ENCODE measurements around the gene HOXC12. TPM values are rescaled to one million over a fixed set of nuclear protein-coding genes. Genes with fewer than 3 reads are reported as not detected.

HOXC12 gene
- total RNA-seq, 1 donor from 2014 or later, result not detected

- DNase-seq (ENCODE audit: low read depth, low spot score), result no peak
These were observed 28.9 kb downstream of the HOXC12 start for GRCh38 chr12:53983568-53983949.

DNA sequence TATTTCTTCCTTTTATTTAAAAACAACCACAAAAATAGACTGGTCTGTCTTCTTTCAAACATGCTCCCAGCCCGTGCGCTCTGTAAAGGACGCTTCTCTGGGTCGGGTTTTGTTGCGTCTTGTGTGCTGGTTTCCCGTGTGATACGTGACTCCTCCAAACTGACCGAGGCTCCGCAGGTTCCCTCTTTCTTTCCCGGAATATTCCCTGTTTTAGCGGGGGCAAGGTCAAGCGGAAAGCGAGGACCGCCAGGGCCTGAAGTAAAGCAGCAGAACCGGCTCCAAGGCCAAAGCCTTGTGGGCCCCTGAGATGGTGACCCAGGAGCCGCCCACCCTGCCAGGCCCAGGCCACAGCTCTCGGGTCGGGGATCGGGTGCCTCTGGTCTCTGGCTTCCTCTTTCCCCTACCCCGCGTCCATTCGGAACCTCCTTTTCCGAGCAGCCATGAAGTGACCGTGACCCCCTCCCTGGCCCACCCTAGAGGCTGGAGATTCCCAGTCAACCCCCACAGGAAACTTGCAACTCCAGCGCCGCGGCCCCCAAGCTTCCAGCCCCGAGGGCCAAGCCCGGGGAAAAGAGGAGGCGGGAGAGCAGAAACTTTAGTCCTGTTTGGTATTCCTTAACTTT lies 29.4 kb downstream of the HOXC12 start:
- no peak for DNase-seq (ENCODE audit: low read depth, low spot score)

DNA sequence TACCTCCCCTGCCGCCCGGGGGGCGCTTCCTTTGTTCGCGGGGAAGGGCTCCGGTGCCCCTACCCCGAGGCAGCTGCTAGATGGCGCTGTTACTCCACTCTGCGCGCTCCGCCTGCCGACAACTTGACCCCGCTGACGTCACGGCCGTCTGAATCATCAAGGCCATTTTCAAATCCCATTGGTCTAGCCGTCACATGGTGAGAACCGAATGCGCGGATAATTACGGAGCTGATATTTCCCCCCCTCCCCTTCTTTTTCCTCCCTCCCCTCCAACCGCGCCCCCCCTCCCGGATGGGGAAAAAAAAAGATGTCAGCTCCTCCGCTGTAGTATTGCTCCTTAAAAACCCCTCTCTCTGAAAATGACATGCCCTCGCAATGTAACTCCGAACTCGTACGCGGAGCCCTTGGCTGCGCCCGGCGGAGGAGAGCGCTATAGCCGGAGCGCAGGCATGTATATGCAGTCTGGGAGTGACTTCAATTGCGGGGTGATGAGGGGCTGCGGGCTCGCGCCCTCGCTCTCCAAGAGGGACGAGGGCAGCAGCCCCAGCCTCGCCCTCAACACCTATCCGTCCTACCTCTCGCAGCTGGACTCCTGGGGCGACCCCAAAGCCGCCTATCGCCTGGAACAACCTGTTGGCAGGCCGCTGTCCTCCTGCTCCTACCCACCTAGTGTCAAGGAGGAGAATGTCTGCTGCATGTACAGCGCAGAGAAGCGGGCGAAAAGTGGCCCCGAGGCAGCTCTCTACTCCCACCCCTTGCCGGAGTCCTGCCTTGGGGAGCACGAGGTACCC lies 30.4 kb downstream of the HOXC12 start, which contains the start of gene HOXC10:
Gene HOXC10 (plus strand): TSS at position 246 of the 791 bp plus-strand sequence. CDS start 114 bp downstream, at position 360.
- DNase-seq (ENCODE audit: low read depth, low spot score), result peak; percentile 29

DNA sequence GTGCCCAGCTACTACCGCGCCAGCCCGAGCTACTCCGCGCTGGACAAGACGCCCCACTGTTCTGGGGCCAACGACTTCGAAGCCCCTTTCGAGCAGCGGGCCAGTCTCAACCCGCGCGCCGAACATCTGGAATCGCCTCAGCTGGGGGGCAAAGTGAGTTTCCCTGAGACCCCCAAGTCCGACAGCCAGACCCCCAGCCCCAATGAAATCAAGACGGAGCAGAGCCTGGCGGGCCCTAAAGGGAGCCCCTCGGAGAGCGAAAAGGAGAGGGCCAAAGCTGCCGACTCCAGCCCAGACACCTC lies 30.9 kb downstream of the HOXC12 start:
- DNase-seq (ENCODE audit: low read depth, low spot score), result no peak

DNA sequence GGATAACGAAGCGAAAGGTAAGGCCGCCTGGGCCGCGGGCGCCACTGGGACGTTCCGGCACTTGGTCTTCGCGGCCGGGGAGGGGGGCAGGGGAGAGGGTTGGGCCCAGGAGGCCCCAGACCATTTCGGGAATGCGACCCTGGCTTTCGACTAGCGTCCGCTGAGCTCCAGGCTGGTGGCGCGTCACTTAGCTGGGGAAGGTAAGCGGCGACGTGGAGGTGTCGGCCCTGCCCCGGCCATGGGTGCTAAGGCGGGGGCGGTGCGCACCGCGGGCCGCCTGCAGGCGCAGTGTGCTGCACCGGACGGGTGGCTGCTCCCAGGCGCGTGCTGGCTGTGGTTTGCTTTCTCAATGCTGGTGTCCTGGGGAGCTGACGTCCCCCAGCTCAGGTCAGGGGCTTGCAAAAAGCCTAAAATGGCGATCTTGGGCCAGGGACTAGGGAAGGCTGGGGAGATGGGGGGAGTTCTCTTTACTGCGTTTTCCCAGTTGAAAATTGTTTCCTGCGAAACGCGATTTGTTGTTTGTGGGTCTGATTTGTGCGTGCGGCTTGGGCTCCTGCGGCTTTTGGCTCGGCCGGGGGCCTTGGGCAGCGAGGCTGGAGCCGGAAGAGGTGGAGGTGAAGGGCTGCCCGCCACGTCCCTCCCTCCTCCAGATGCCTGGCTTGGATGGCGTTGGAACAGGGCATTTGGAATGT lies 31.4 kb downstream of the HOXC12 start:
- no peak for DNase-seq (ENCODE audit: low read depth, low spot score)

DNA sequence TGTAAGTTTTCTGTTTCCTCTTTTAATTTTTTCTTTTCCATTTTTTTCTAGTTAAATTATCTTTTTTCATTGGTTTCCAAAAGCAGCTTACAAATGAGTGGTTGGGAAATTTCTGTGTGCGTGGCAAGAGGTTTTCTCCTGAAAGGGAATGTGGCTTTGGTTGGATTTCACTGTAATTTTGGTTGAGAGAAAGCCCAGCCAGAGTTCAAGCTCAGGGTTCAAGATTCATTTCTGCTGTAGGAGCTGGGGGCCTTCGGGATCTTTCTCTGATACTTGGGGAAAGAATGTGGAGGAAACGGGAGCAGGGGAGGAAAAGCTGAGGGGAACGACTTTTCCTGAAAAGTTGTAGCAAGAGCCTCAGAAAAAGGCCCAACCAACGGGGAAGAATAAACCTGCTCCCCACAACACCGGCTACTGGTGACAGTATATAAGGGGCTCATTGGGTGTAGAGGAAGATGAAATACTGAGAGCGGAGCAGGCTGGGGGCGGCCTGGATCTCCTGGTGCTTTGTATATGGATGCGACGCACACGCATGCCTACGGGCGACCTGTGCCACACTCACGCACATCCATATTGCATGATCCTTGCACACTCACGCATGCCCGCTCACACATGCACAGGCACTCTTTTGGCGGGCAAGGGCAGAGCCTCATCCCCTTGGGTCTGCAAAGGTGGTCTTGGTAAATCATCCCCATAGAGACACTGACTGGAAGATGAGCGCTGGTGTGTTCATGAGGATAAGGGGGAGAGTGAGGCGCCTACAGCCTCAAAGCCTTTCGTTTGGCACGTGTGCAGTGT lies 32.2 kb downstream of the HOXC12 start:
- no peak for DNase-seq (ENCODE audit: low read depth, low spot score)

- DNase-seq (ENCODE audit: low read depth, low spot score), result no peak
These were observed 33.1 kb downstream of the HOXC12 start for GRCh38 chr12:53987787-53988230.

GRCh38 chr12:53988541-53989226 lies 34.0 kb downstream of the HOXC12 start:
- no peak for DNase-seq (ENCODE audit: low read depth, low spot score)

GRCh38 chr12:53989227-53990113 lies 34.8 kb downstream of the HOXC12 start:
- no peak for DNase-seq (ENCODE audit: low read depth, low spot score)

DNA sequence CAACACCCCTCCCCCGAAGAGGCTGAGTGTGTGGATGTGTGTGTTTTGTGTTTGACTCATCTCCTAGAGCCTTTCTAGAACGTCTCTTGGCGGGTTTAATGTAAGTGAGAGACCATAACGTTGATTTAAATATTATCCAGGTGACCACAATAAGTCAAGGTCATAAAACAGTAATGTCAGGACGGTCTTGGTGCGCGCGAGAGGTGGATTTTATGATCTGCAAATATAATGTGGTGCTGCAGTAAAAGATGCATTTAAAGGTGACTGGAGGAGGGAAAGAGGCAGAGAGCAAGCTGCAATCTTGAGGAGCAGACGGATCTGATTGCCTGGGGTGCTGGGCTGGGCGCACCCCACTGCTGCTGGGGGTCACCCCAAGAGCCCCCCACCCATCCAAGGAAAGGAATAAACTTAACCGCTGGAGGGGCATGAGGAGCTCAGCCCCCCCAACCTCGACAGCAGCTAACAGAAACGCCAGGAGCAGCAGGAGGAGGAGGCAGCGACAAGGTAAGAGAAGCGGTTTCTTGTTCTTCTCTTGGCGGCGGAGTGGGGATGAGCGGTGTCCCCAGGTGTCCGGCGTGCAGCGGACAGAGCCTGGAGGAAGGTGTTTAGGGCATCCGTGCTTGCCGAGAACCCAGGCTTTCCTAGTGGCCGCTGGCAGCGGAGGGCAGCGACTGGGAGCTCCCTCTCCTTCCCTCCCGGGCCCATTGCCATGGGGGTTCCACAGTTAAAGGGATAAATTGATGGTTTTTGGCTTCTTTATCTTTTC lies 35.8 kb downstream of the HOXC12 start:
- DNase-seq (ENCODE audit: low read depth, low spot score), result no peak

GRCh38 chr12:53991077-53991460 lies 36.4 kb downstream of the HOXC12 start:
- no peak for DNase-seq (ENCODE audit: low read depth, low spot score)

DNA sequence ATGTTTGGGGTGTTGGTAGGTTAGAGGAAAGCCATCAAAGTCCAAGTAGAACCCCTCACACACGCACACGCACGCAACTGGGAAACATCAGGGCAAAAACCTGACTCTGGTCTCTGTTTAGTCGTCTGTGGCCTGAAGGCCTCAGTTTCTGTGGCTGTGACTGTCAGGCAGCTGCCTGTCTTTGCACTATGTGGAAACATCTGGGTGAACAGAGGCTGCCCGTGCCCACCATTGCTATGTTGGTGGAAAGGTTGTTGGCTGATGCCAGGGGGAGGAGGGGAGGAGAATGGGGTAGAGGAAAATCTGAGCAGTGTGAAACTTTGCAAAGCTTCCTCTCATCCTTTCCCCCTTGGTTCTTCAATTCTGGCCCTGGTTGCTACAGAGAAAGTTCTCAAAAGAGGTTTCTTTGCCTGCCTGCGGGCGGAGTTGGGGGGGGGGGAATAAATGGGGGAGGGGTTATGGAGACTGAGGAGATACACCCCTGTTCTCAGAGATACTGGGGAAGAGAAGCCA lies 37.7 kb downstream of the HOXC12 start:
- no peak for DNase-seq (ENCODE audit: low read depth, low spot score)

GRCh38 chr12:53993162-53994008 lies 38.7 kb downstream of the HOXC12 start:
- no peak for DNase-seq (ENCODE audit: low read depth, low spot score)

DNA sequence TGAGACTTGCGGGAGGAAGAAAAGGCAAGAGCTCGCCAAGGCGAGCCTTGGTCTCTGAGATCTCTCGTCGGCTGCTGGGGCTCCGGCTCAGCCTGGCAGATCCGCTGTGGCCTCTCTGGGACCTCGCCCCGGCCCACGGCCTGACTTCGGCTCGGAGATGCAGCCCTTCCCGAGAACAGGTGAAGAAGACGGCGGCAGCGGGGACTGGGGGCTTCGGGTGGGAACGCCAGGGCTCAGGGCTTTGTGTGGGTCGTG lies 39.2 kb downstream of the HOXC12 start:
- no peak for DNase-seq (ENCODE audit: low read depth, low spot score)

- no peak for DNase-seq (ENCODE audit: low read depth, low spot score)
These were observed 39.7 kb downstream of the HOXC12 start for GRCh38 chr12:53994264-53995001.

- no peak for DNase-seq (ENCODE audit: low read depth, low spot score)
These were observed 40.3 kb downstream of the HOXC12 start for GRCh38 chr12:53995002-53995377.

GRCh38 chr12:53995378-53996239 lies 40.9 kb downstream of the HOXC12 start:
- no peak for DNase-seq (ENCODE audit: low read depth, low spot score)
